IMR-90 (cell line): ENCODE results near the gene RAB25. TPM values are rescaled to one million over a fixed set of nuclear protein-coding genes. Genes with fewer than 3 reads are reported as not detected.

Experiments
- ATAC-seq: fragments of 200-7000 bp; cut with Tn5 transposase; 2 replicates; pipeline ENCODE4 v1.9.1; 2020; ENCODE audit warnings: low read depth, mild to moderate bottlenecking, moderate library complexity
- BruUV-seq: library from RNA; stranded (reverse); fragments of 400-500 nt; replicated peaks from 2 replicates; lab custom pipeline; 2021; lab: Mats Ljungman, UMichigan
- CTCF ChIA-PET: fragments of 300-600 bp; formaldehyde crosslinking; extraction: SDS; loops from one replicate; lab custom pipeline; 2021; ENCODE audit warnings: antibody characterized with exemption; lab: Yijun Ruan, JAX
- POLR2A ChIA-PET: fragments of 300-600 bp; sonication (Branson Sonifier 250); formaldehyde crosslinking; loops from one replicate; lab custom pipeline; 2022; ENCODE audit warnings: antibody characterized with exemption; ENCODE audit not compliant: unreplicated experiment; lab: Charles Lee
- DNase-seq: peaks from one replicate; pipeline ENCODE4 v3.0.0; 2013
- H2AFZ ChIP-seq: replicated peaks from 2 replicates; pipeline ENCODE3; 2013; ENCODE audit warnings: low read length, mild to moderate bottlenecking; ENCODE audit not compliant: poor library complexity
- H2AK5ac ChIP-seq: 2 replicates; pipeline ENCODE4 v1.6.1; 2013; ENCODE audit warnings: low read depth, low read length, inconsistent platforms
- H2AK9ac ChIP-seq: replicated peaks from 2 replicates; pipeline ENCODE3; 2013; ENCODE audit warnings: mild to moderate bottlenecking, low read depth, low read length, moderate library complexity; ENCODE audit not compliant: poor library complexity
- H2BK120ac ChIP-seq: 2 replicates; pipeline ENCODE4 v1.6.1; 2013; ENCODE audit warnings: low read depth, low read length, inconsistent platforms
- H2BK15ac ChIP-seq: 3 replicates; pipeline ENCODE4 v1.6.1; 2013; ENCODE audit warnings: low read depth, low read length, inconsistent platforms
- H2BK20ac ChIP-seq: 2 replicates; pipeline ENCODE4 v1.6.1; 2013; ENCODE audit warnings: low read depth, mild to moderate bottlenecking, inconsistent platforms, low read length, moderate library complexity
- H2BK5ac ChIP-seq: 2 replicates; pipeline ENCODE4 v1.6.1; 2013; ENCODE audit warnings: mild to moderate bottlenecking, low read depth, low read length, inconsistent platforms; ENCODE audit not compliant: poor library complexity, severe bottlenecking
- H3K14ac ChIP-seq: replicated peaks from 2 replicates; pipeline ENCODE4 v1.6.1; 2013; ENCODE audit warnings: low read depth, low read length, inconsistent platforms
- H3K18ac ChIP-seq: 2 replicates; pipeline ENCODE4 v1.6.1; 2013; ENCODE audit warnings: low read depth, low read length, control low read depth
- H3K23ac ChIP-seq: 2 replicates; pipeline ENCODE4 v1.6.1; 2013; ENCODE audit warnings: low read depth, low read length, inconsistent platforms
- H3K27ac ChIP-seq: 2 replicates; pipeline ENCODE4 v1.5.1; 2013; ENCODE audit warnings: mild to moderate bottlenecking, control low read depth, low read length; ENCODE audit not compliant: insufficient read depth
- H3K27me3 ChIP-seq: 2 replicates; pipeline ENCODE4 v1.6.1; 2013; ENCODE audit warnings: low read length; ENCODE audit not compliant: control insufficient read depth, insufficient read depth
- H3K36me3 ChIP-seq: 2 replicates; pipeline ENCODE4 v1.6.1; 2013; ENCODE audit warnings: low read length, mixed read lengths; ENCODE audit not compliant: control insufficient read depth, insufficient read depth
- H3K4ac ChIP-seq: 2 replicates; pipeline ENCODE4 v1.6.1; 2013; ENCODE audit warnings: low read depth, low read length, inconsistent platforms
- H3K4me1 ChIP-seq: 2 replicates; pipeline ENCODE4 v1.6.1; 2013; ENCODE audit warnings: low read length, mixed read lengths; ENCODE audit not compliant: control insufficient read depth, insufficient read depth
- H3K4me2 ChIP-seq: 2 replicates; pipeline ENCODE4 v1.6.1; 2013; ENCODE audit warnings: low read depth, mild to moderate bottlenecking, control low read depth, low read length, moderate library complexity
- H3K4me3 ChIP-seq: 2 replicates; pipeline ENCODE4 v1.5.1; 2013; ENCODE audit warnings: low read depth, mild to moderate bottlenecking, control low read depth, low read length, moderate library complexity; ENCODE audit not compliant: insufficient read depth
- H3K56ac ChIP-seq: 2 replicates; pipeline ENCODE4 v1.6.1; 2013; ENCODE audit warnings: low read length, inconsistent platforms; ENCODE audit not compliant: insufficient read depth; ENCODE audit errors: extremely low read depth
- H3K79me1 ChIP-seq, 2 experiments: 2 replicates each; pipeline ENCODE4 v1.6.1; 2013; ENCODE audit warnings: low read length in 2 of 2, inconsistent platforms in 1 of 2, low read depth in 1 of 2
- H3K9ac ChIP-seq: 2 replicates; pipeline ENCODE4 v1.6.1; 2013; ENCODE audit warnings: low read depth, low read length, control low read depth
- H3K9me1 ChIP-seq: 2 replicates; pipeline ENCODE4 v1.6.1; 2013; ENCODE audit warnings: low read length, inconsistent platforms; ENCODE audit not compliant: insufficient read depth
- H3K9me3 ChIP-seq: 2 replicates; pipeline ENCODE4 v1.6.1; 2013; ENCODE audit warnings: low read length; ENCODE audit not compliant: control insufficient read depth, insufficient read depth
- H4K20me1 ChIP-seq: 2 replicates; pipeline ENCODE4 v1.6.1; 2013; ENCODE audit warnings: low read length, inconsistent platforms; ENCODE audit not compliant: insufficient read depth
- H4K5ac ChIP-seq: 2 replicates; pipeline ENCODE4 v1.6.1; 2013; ENCODE audit warnings: mild to moderate bottlenecking, low read depth, low read length, control low read depth
- H4K8ac ChIP-seq, 2 experiments: 2 replicates each; pipeline ENCODE4 v1.6.1; 2013; ENCODE audit warnings: low read depth in 2 of 2, low read length in 2 of 2, control low read depth in 1 of 2, inconsistent platforms in 1 of 2
- H4K91ac ChIP-seq: 2 replicates; pipeline ENCODE4 v1.6.1; 2013; ENCODE audit warnings: low read depth, low read length, inconsistent platforms; ENCODE audit not compliant: insufficient read depth
- CHD1 ChIP-seq: IDR thresholded peaks from 2 replicates; pipeline ENCODE4 v1.6.1; 2012; ENCODE audit warnings: low read depth, low read length, improper control_type of control experiment
- MAZ ChIP-seq: IDR thresholded peaks from 2 replicates; pipeline ENCODE4 v1.6.1; 2012; ENCODE audit warnings: low read depth, mild to moderate bottlenecking, low read length, improper control_type of control experiment, moderate library complexity, borderline replicate concordance
- NFE2L2 ChIP-seq: fragments of 150-350 bp; IDR thresholded peaks from 2 replicates; pipeline ENCODE4 v1.6.1; 2016; ENCODE audit warnings: low read depth, mild to moderate bottlenecking, low read length
- POLR2A ChIP-seq: IDR thresholded peaks from 2 replicates; pipeline ENCODE4 v1.6.1; 2012; ENCODE audit warnings: mild to moderate bottlenecking, low read depth, low read length
- SMC3 ChIP-seq: fragments of 150-350 bp; IDR thresholded peaks from 2 replicates; pipeline ENCODE4 v1.6.1; 2016; ENCODE audit warnings: low read depth, mild to moderate bottlenecking, antibody characterized with exemption, low read length, moderate library complexity
- WGBS, 2 experiments: methylation state at CpG; one replicate each; pipeline versions ENCODE4 v1.1.5 to v1.1.7; 2013; ENCODE audit warnings: missing lambda C conversion rate in 2 of 2; ENCODE audit not compliant: insufficient read length in 1 of 2; ENCODE audit errors: extremely low coverage in 2 of 2; 5-methylcytosine and 5-hydroxymethylcytosine counted together
- dilution Hi-C: fragments of 300-500 bp; cut with HindIII; formaldehyde crosslinking; loops from one replicate; pipeline ENCODE4 v1.14.3; 2018; ENCODE audit warnings: low sequenced_read_pairs; ENCODE audit not compliant: unreplicated experiment
- in situ Hi-C: fragments of 300-500 bp; cut with MboI; formaldehyde crosslinking; loops from 3 replicates; pipeline ENCODE4 v1.14.3; 2019; ENCODE audit warnings: low sequenced_read_pairs, inconsistent platforms, mixed read lengths
- intact Hi-C: fragments of 100-400 bp; cut with micrococcal nuclease; formaldehyde crosslinking; loops from 2 replicates; pipeline ENCODE4 v1.10.0; 2022
- polyA plus RNA-seq, 3 experiments: library from polyadenylated mRNA; depleted of rRNA; stranded (reverse); fragments of >200 nt; gene quantifications; 2 replicates each; pipeline ENCODE4 v1.2.3, GENCODE V29; 2012; ENCODE audit warnings: low replicate concordance in 1 of 3
- total RNA-seq: library from RNA; depleted of rRNA; stranded (reverse); fragments of >200 nt; gene quantifications from 2 replicates; pipeline ENCODE4 v1.2.3, GENCODE V29; 2012
- TF ChIP-seq, protein P1 (sequence below): fragments of 150-350 bp; IDR thresholded peaks from 2 replicates; pipeline ENCODE4 v1.6.1; 2016; ENCODE audit warnings: low read depth, mild to moderate bottlenecking, low read length, moderate library complexity, borderline replicate concordance

RAB25 gene
- total and polyA plus RNA-seq, 2 of the 4 experiments (the other 2 are of a cell fraction): not detected

DNA sequence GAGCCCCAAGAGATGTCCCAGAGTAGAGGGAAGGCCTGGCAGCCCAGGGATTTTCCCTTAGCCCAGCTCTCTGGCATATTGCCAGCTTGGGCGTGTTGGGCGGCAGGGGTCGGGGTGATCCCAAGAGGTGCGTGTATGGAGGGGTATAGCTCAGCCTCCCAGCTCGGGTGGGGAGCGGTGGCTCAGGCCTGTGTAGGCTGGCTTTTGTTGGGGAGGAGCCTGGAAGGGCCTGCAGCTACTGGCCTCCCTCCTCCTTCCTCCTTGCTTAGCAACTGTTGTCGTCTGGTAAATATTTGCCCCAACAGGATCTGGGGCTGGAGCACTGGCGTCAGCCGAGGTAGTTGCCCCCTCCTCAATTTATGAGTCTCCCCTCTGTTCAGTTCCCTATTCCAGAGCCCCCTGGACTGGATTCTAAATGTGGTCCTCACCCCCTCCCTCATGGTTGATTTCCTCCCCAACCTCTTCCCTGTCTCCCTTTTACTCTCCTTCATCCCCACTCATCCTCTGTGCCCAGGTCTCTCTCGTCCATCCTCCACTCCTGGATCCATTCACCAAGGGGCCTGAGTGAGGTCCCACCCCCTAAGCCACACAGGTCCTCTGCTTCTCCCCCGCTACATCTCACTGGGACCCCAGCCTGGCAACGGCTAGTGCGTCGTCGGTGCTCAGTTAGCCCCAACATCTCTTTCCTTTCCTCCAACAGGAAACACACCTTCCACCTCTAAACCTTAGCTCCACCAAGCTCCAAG lies 43.3 kb downstream of the RAB25 start:
- in situ Hi-C loops: no loop called here
- ChIA-PET CTCF (interaction anchor here (0.6 to 1.3 kb wide), 2 partner anchors 9 to 26 kb away, joined by 4 to 5 read pairs; no protein-coding TSS in a partner anchor), POLR2A (no interaction called here)
- H4K20me1 ChIP-seq: no peaks in the 10 kb centered on the region
- H2BK5ac ChIP-seq: peak overlapping the region; percentile 69
- H2BK120ac ChIP-seq: peak overlapping the region; percentile 95
- H2AK9ac ChIP-seq: peak overlapping the region; percentile 96
- peaks cover 43% of the 10 kb centered on the region for H3K9me1 ChIP-seq
- dilution Hi-C loops: no loop called here
- H3K23ac ChIP-seq: peak overlapping the region; percentile 70
- peak; percentile 70 for ATAC-seq
- H3K79me1 ChIP-seq: peaks cover 22 to 71% of the 10 kb centered on the region in 2 experiments
- H2BK20ac ChIP-seq: peak overlapping the region; percentile 81
- no peaks in the 10 kb centered on the region for H3K27me3 ChIP-seq
- H3K4ac ChIP-seq: peak overlapping the region; percentile 97
- intact Hi-C loops: no loop called here
- DNase-seq: peak; percentile 80
- peak overlapping the region; percentile 55 for H3K18ac ChIP-seq
- peak overlapping the region; percentile 96; the same call in 2 of the 3 replicates for H2BK15ac ChIP-seq
- no peak for TF ChIP-seq NFE2L2
- TF ChIP-seq, protein P1, sequence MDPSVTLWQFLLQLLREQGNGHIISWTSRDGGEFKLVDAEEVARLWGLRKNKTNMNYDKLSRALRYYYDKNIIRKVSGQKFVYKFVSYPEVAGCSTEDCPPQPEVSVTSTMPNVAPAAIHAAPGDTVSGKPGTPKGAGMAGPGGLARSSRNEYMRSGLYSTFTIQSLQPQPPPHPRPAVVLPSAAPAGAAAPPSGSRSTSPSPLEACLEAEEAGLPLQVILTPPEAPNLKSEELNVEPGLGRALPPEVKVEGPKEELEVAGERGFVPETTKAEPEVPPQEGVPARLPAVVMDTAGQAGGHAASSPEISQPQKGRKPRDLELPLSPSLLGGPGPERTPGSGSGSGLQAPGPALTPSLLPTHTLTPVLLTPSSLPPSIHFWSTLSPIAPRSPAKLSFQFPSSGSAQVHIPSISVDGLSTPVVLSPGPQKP: no peak
- TF ChIP-seq SMC3: no peak; the same call in 1 of the 2 replicates
- TF ChIP-seq MAZ: peak; percentile 65; the same call in 1 of the 2 replicates
- 0 out of 2 replicates have a peak, but pooled peaks have one; percentile 34 for TF ChIP-seq CHD1
- peak; percentile 70 for TF ChIP-seq POLR2A
- peak overlapping the region; percentile 27 for H3K4me2 ChIP-seq
- peak overlapping the region; percentile 85 to 87 for H4K8ac ChIP-seq
- 20% methylated on average over 2 of the region's 15 CpGs; no CpG with 5 or more reads in 1 of the 2 experiments for WGBS, 2 experiments
- H3K4me3 ChIP-seq: no peak overlapping the region
- H3K14ac ChIP-seq: peak overlapping the region; percentile 96
- peak overlapping the region; percentile 94 for H4K91ac ChIP-seq
- H3K56ac ChIP-seq: peak overlapping the region; percentile 41; the same call in 1 of the 2 replicates
- H2AK5ac ChIP-seq: peak overlapping the region; percentile 96
- H3K9ac ChIP-seq: peak overlapping the region; percentile 37
- peaks cover 50% of the 10 kb centered on the region for H3K4me1 ChIP-seq
- H3K9me3 ChIP-seq: no peaks in the 10 kb centered on the region
- no TSS peak for BruUV-seq
- H2AFZ ChIP-seq: peak overlapping the region; percentile 78
- peak overlapping the region; percentile 65 for H4K5ac ChIP-seq
- no peaks in the 10 kb centered on the region for H3K36me3 ChIP-seq
- H3K27ac ChIP-seq: peak overlapping the region; percentile 73
